Immature natural killer cell (primary cell): Measurements from ENCODE around the gene STX1B. TPM values are rescaled to one million over a fixed set of nuclear protein-coding genes. Genes with fewer than 3 reads are reported as not detected.
A peak's percentile ranks its signal among the peaks of the same experiment; 100 is the strongest.

Experiments
- DNase-seq, 3 donors: peaks; one replicate each; pipeline ENCODE4 v3.0.0; 2022; ENCODE audit warnings: mixed read lengths in 1 of 3
- H3K27ac Mint-ChIP-seq, 6 donors: one replicate each; pipeline ENCODE4 v1.8.0; 2020; ENCODE audit warnings: mixed read lengths in 6 of 6, mild to moderate bottlenecking in 5 of 6, inconsistent platforms in 4 of 6, moderate library complexity in 3 of 6
- H3K27me3 Mint-ChIP-seq, 3 donors: one replicate each; pipeline ENCODE4 v1.8.0; 2020 to 2021; ENCODE audit warnings: low read depth in 3 of 3, mild to moderate bottlenecking in 3 of 3, mixed read lengths in 3 of 3, moderate library complexity in 3 of 3, inconsistent platforms in 1 of 3
- H3K36me3 Mint-ChIP-seq, 3 donors: one replicate each; pipeline ENCODE4 v1.8.0; 2020; ENCODE audit warnings: mixed read lengths in 3 of 3, inconsistent platforms in 2 of 3, mild to moderate bottlenecking in 2 of 3
- H3K4me1 Mint-ChIP-seq, 2 donors: one replicate each; pipeline ENCODE4 v1.8.0; 2020; ENCODE audit warnings: inconsistent platforms in 2 of 2, mild to moderate bottlenecking in 2 of 2, mixed read lengths in 2 of 2, moderate library complexity in 1 of 2
- H3K4me3 Mint-ChIP-seq, 5 donors: one replicate each; pipeline ENCODE4 v1.8.0; 2020; ENCODE audit warnings: mild to moderate bottlenecking in 5 of 5, mixed read lengths in 5 of 5, inconsistent platforms in 3 of 5, moderate library complexity in 3 of 5
- H3K9me3 Mint-ChIP-seq, 6 donors: one replicate each; pipeline ENCODE4 v1.8.0; 2020; ENCODE audit warnings: mild to moderate bottlenecking in 6 of 6, mixed read lengths in 6 of 6, inconsistent platforms in 4 of 6, moderate library complexity in 3 of 6
- polyA plus RNA-seq, 3 donors: library from polyadenylated mRNA; unstranded; fragments of 300-500 nt; fragmentation: Illumina TruSeq; gene quantifications; one replicate each; pipeline ENCODE4 v1.2.3, GENCODE V29; 2021

STX1B gene
- polyA plus RNA-seq, 3 donors from 2014 or later, result not detected

DNA sequence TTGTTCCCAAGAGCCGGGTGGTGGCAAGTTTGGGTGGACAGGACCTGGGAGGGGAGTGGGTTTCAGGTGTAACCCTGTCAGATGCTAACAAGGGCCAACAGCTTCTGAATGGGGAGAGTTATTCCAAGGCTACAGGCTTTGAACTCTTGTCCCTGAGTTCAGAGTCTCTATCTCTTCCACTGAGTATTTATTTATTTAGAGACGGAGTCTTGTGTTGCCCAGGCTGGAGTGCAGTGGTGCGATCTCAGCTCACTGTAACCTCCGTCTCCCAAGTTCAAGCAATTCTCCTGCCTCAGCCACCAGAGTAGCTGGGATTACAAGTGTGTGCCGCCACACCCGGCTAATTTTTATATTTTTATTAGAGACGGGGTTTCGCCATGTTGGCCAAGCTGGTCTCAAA is 55.4 kb downstream of the STX1B start:
- Mint-ChIP-seq H3K4me3 (peak overlapping the region in 1 of 5 donors; percentile 35), H3K9me3 (no peaks in the 10 kb centered on the region), H3K27ac (peak overlapping the region in 2 of 6 donors; percentile 32 to 34), H3K4me1 (peaks cover 44 to 46% of the 10 kb centered on the region in 2 donors), H3K27me3 (peaks cover 18 to 24% (median 19%) of the 10 kb centered on the region in 3 donors), H3K36me3 (peaks cover 5 to 6% (median 6%) of the 10 kb centered on the region in 3 donors)
- no peak for DNase-seq

DNA sequence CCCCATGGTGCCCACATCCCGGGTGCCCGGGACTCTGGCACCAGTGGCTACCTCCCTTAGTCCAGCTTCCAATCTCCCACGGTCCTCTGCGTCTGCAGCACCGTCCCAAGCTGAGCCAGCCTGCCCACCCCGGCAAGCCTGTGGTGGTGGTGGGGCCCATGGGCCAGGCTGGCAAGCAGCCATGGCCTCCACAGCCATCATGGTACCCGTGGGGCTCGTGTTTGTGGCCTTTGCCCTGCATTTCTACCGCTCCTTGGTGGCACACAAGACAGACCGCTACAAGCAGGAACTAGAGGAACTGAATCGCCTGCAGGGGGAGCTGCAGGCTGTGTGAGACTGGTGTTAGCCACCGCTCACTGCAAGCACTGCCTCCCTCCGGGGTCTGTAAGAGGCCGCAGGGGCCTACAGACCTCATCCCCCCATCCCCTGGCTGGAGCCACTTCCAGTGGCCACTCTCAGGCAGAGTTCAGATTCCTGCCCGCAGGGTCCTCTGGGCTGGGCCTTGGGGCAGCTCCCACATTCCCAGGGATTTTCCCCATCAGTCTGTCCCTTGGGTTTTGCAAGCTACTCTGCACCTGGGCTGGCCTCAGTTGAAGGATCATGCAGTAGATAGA is 56.8 kb downstream of the STX1B start:
- peaks cover 10 to 14% (median 13%) of the 10 kb centered on the region in 3 donors for H3K27me3 Mint-ChIP-seq
- peak overlapping the region in 1 of 6 donors; percentile 61 for H3K27ac Mint-ChIP-seq
- peaks cover 38 to 41% of the 10 kb centered on the region in 2 donors for H3K4me1 Mint-ChIP-seq
- peak; percentile 27 to 61 (median 40) for DNase-seq
- H3K9me3 Mint-ChIP-seq, result no peaks in the 10 kb centered on the region
- H3K4me3 Mint-ChIP-seq, result no peak overlapping the region
- H3K36me3 Mint-ChIP-seq, result no peaks in the 10 kb centered on the region

DNA sequence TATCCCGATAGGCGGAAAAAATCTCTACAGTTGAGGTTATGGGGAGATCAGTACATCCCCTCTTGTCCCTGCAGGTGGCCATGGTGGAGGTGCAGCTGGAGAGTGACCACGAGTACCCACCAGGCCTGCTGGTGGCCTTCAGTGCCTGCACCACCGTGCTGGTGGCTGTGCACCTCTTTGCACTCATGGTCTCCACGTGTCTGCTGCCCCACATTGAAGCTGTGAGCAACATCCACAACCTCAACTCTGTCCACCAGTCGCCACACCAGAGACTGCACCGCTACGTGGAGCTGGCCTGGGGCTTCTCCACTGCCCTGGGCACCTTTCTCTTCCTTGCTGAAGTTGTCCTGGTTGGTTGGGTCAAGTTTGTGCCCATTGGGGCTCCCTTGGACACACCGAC is 57.3 kb downstream of the STX1B start:
- no peak overlapping the region for H3K4me3 Mint-ChIP-seq

DNA sequence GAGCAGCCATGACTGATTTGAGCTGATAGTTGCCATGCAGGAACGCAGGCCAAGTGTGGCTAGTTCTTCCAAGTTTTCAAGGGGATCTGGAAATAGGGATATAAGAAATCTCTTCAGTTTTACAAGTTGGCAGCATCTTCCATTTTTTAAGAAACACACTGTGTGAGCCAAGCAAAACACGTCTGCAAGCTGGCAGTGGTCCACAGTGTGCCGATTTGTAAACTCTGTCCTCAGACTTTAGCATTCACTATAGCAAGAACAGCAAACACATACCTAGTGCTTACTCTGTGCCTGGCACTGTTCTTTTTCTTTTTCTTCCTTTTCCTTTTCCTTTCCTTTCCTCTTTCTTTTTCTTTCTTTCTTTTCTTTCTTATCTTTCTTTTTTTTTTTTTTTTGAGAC is 58.7 kb downstream of the STX1B start:
- Mint-ChIP-seq H3K27ac (peak overlapping the region in 3 of 6 donors; percentile 17 to 53 (median 53)), H3K27me3 (peaks cover 0 to 3% (median 3%) of the 10 kb centered on the region in 3 donors), H3K4me3 (peak overlapping the region in 3 of 5 donors; percentile 20 to 45 (median 27)), H3K9me3 (no peaks in the 10 kb centered on the region), H3K36me3 (no peaks in the 10 kb centered on the region), H3K4me1 (peaks cover 29 to 32% of the 10 kb centered on the region in 2 donors)
- DNase-seq, result no peak

More for the DNA sequence above, 57.3 kb downstream of the STX1B start:
- H3K4me1 Mint-ChIP-seq, result peaks cover 35 to 37% of the 10 kb centered on the region in 2 donors
- H3K27me3 Mint-ChIP-seq, result peaks cover 10 to 11% (median 10%) of the 10 kb centered on the region in 3 donors
- H3K9me3 Mint-ChIP-seq, result no peaks in the 10 kb centered on the region
- no peak overlapping the region for H3K27ac Mint-ChIP-seq
- no peak for DNase-seq
- H3K36me3 Mint-ChIP-seq, result no peaks in the 10 kb centered on the region

DNA sequence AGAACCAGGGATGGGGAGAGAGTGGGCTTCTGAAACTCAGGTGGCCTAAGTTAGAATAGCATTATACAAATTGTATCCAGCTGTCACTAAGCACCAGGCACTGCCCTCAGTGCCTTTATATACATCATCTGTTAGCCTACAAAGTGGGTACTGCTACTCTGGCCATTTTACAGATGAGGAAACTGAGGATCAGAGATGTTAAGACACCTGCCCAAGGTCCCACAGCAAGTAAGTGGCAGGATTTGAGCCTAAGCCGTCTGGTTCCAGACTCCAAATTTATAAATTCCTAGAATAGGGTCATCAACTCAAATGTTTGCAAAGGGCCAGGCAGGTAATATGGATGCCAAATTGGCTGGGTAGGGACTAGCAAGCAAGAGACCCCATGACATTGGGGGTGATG is 59.2 kb downstream of the STX1B start:
- Mint-ChIP-seq H3K36me3 (no peaks in the 10 kb centered on the region), H3K4me1 (peaks cover 27% of the 10 kb centered on the region in 2 donors), H3K27me3 (peaks cover 0 to 3% (median 3%) of the 10 kb centered on the region in 3 donors), H3K9me3 (no peaks in the 10 kb centered on the region), H3K4me3 (peak overlapping the region in 2 of 5 donors; percentile 47 to 51), H3K27ac (peak overlapping the region in 1 of 6 donors; percentile 45)
- DNase-seq, result no peak

DNA sequence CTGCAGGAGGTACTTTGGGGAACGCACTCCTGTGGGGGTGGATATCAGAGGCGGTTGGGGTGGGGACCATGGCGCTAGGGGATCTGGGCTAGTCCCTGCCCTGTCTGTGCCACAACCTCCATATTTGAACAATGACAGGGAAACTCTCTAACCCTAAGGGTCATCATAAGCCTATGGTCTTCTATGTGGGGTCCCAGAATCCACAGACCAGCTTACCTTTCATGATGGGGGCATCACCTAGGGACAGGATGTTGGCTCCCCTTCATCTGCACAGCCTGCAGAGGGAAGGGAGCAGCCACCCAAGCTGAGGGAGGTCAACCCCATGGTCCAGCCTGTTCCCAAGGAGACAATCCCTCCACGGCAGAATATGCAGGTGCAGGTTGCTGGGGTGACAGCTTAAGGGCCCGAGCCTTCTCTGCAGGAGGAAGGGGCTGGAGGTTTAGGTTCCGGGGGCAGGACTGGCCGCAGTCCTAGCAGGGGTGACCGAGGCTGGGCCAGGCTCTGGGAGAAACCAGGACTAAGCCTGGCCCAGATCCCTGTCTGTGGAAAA is 59.8 kb downstream of the STX1B start:
- H3K4me1 Mint-ChIP-seq, result peaks cover 23 to 24% of the 10 kb centered on the region in 2 donors
- peak overlapping the region; percentile 94 to 96 (median 95) for H3K4me3 Mint-ChIP-seq
- peak overlapping the region; percentile 80 to 94 (median 89) for H3K27ac Mint-ChIP-seq
- no peak for DNase-seq
- no peaks in the 10 kb centered on the region for H3K36me3 Mint-ChIP-seq
- no peaks in the 10 kb centered on the region for H3K9me3 Mint-ChIP-seq
- H3K27me3 Mint-ChIP-seq, result peaks cover 0 to 3% (median 0%) of the 10 kb centered on the region in 3 donors

DNA sequence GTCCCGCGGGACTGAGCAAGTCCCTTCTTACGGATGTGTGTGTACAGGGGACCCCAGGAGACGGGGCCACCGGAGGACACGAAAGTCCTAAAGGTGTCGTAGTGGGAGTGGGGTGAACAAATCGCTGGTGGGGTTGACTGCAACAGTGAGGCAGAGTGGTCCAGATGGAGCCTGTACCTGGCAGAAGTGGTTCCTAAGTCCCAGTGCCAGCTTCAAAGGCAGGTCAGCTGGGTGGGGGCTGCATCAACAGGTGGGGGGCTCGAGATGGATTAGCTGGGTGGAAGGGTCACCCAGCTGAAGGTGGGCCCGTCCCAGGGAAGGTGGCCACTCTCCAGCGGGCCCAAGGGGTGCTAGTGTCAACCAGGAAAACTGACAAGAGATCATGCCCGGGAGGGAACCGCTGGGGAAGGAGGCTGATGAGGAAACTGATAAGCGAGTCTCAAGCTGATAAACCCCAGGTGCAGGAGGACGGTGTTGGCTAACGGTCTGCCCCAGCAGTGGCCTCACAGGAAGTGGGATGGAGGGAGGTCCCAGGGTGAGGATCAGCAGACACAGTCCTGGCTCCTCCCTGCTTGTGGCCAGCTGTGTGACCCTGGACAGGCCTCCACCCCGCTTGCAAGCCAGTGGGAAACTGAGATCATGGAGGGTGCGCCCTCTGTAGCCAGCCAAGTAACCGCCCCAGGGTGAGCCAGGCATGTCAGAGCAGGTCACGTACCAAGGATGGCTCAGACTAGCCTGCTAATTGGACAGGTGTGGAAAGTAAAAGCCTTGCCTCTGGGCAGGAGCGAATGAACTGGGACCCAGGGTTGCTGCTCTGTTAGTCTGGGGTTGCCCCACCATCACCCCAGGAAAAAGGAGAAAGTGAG is 60.6 kb downstream of the STX1B start:
- H3K36me3 Mint-ChIP-seq, result no peaks in the 10 kb centered on the region
- peak; percentile 13 to 25 (median 24) for DNase-seq
- H3K4me3 Mint-ChIP-seq, result peak overlapping the region; percentile 94 to 96 (median 95)
- peaks cover 23 to 24% of the 10 kb centered on the region in 2 donors for H3K4me1 Mint-ChIP-seq
- peaks cover 0 to 3% (median 0%) of the 10 kb centered on the region in 3 donors for H3K27me3 Mint-ChIP-seq
- no peaks in the 10 kb centered on the region for H3K9me3 Mint-ChIP-seq
- H3K27ac Mint-ChIP-seq, result peak overlapping the region; percentile 80 to 94 (median 89)

DNA sequence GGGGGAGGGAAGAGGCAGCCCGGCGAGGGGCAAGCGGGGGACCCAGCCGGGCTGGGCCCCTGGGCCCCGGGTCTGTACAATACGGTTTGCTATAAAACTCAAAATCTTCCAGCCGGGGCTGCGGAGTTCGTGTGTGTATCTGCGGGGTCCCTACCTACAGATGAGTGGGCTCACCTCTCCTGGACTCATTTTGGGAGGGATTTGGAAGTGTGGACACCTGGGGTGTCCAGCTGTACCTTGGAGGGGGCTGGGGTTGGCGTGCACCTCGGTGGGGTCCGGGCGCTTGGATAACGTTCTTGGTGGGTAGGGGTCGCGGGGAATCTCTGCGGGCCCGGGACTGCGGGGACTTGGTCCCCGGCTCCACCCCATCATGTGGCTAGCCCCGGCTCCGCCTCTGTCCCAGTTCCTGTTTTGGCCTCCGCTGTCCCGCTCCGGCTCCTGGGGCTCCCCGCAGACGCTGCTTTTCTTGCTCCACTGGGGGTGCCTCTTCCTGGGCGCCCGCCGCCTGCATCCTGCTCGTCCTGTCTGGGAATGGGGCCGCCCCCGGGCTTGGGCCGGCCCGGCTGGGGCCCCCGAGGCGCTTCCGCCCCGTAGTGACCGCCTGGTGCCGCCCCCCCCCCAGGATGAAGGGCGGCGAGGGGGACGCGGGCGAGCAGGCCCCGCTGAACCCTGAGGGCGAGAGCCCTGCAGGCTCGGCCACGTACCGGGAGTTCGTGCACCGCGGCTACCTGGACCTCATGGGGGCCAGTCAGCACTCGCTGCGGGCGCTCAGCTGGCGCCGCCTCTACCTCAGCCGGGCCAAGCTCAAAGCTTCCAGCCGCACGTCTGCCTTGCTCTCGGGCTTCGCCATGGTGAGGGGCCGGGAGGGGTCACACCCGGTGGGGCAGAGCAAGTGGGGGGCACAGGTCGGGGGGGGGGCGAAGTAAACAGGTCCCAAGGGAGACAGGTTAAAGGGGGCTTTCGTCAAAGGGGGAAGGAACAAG is 61.5 kb downstream of the STX1B start, which contains the start of gene ORAI3:
ORAI3 (plus strand) TSS at position 402 of the 983 bp plus-strand sequence; CDS start at position 624, 222 bp downstream.
- Mint-ChIP-seq H3K27me3 (peaks cover 0 to 3% (median 0%) of the 10 kb centered on the region in 3 donors), H3K9me3 (no peaks in the 10 kb centered on the region), H3K27ac (peak within 1 kb of the TSS; percentile 80 to 94 (median 89)), H3K4me1 (peaks cover 26 to 30% of the 10 kb centered on the region in 2 donors), H3K4me3 (peak within 1 kb of the TSS; percentile 94 to 96 (median 95)), H3K36me3 (peaks cover 0 to 5% (median 0%) of the 10 kb centered on the region in 3 donors)
- peak; percentile 36 to 41 (median 39) for DNase-seq

DNA sequence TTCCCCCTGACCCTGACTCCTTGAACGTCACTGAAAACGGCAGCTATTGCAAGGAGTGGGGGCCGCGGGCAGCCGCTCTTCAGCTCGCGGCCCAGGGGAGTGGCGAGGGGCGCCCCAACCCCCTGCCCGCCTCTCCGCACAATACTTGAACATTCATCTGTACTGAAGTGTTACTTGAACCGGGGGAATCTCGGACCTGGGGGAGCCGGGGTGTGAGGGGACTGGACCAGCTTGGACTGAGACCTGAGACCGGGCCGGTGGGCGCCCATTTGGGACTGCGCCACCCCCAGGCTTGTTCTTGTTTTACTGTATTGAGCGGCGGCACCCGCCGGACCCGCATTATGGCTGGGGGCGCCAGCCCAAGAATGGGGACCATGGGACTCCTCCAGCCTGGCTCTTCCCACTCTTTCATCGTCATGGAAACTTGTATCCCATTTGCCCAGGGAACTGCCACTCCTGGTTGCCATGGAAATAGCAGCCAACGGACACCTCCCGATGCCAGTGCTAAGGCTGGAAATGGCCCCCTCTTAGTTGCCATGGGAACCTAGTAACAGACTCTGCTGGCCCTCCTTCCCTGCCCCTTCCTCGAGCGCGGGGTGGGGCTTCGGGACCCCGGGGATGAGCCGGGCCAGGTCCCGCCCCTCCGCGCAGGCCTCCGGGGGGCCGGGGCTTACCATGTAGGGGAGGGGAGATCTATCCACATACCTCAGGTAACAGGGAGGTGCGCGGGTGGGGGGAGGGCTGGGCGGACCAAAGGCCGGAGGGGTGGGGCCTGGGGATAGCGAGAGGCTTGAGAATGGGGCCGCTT is 62.4 kb downstream of the STX1B start:
- DNase-seq, result peak in 2 of 3 donors; percentile 17 to 22

DNA sequence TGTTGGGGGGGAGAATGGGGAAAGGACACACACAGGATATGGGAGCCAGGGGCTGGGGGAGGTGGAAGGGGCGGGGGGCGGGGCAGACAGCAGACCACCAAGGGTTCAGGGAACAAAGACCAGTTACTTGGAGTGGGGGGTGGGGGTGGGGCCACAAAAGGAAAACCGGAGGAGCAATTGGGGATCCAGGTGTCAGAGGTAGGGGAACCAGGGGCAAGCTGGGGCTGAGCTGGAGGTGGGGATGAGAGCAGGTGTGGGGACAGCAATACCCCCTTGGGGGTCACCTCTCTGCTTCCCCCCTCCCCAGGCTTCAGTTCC is 62.9 kb downstream of the STX1B start:
- Mint-ChIP-seq H3K4me1 (peaks cover 29 to 35% of the 10 kb centered on the region in 2 donors), H3K27ac (no peak overlapping the region), H3K36me3 (peaks cover 0 to 5% (median 0%) of the 10 kb centered on the region in 3 donors), H3K27me3 (peaks cover 0 to 3% (median 0%) of the 10 kb centered on the region in 3 donors), H3K4me3 (no peak overlapping the region), H3K9me3 (no peaks in the 10 kb centered on the region)
- DNase-seq, result no peak

More for the DNA sequence above, 62.4 kb downstream of the STX1B start:
- Mint-ChIP-seq H3K4me3 (peak overlapping the region in 2 of 5 donors; percentile 17 to 57), H3K4me1 (peaks cover 24 to 30% of the 10 kb centered on the region in 2 donors), H3K27me3 (peaks cover 0 to 3% (median 0%) of the 10 kb centered on the region in 3 donors), H3K27ac (peak overlapping the region in 1 of 6 donors; percentile 71), H3K9me3 (no peaks in the 10 kb centered on the region), H3K36me3 (peaks cover 0 to 5% (median 0%) of the 10 kb centered on the region in 3 donors)

DNA sequence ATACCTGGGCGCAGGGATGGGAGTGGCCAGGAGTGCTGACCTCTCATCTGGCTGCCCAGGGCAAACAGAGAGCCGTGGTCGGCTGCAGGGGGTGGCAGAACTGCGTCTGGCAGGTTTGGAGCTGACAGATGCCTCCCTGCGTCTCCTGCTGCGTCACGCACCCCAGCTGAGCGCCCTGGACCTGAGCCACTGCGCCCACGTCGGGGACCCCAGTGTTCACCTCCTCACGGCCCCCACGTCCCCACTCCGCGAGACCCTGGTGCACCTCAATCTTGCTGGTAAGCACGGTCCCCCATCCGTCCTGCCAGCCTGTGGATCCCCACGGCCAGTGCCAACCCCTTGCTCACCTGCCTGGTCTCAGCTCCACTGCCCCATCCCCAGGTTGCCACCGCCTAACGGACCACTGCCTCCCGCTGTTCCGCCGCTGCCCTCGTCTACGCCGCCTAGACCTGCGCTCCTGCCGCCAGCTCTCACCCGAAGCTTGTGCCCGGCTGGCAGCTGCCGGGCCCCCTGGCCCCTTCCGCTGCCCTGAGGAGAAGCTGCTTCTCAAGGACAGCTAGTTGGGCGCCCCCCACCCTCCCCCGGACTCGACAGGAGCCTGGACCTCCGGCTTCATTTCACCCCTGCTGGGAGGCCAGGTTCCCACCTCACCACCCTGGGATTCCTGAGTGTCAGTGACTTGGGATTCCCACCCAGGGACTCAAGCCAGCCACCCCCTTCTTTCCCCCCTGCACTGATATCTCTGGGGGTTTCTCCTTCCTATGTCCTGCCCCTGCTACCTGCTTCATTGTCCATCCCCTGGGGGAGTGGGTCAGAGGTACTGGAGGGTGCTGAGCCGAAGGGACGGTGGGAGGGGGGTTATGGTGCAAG is 63.5 kb downstream of the STX1B start:
- H3K36me3 Mint-ChIP-seq, result peaks cover 0 to 5% (median 0%) of the 10 kb centered on the region in 3 donors
- peaks cover 0 to 3% (median 2%) of the 10 kb centered on the region in 3 donors for H3K27me3 Mint-ChIP-seq
- peaks cover 34 to 37% of the 10 kb centered on the region in 2 donors for H3K4me1 Mint-ChIP-seq
- H3K27ac Mint-ChIP-seq, result peak overlapping the region in 1 of 6 donors; percentile 6
- DNase-seq, result no peak
- H3K4me3 Mint-ChIP-seq, result peak overlapping the region in 4 of 5 donors; percentile 30 to 73 (median 40)
- H3K9me3 Mint-ChIP-seq, result no peaks in the 10 kb centered on the region
